SK-N-SH (cell line): ENCODE results near the gene RBM33.

ENCODE experiments used
- EP300 ChIP-seq, 2 experiments: IDR thresholded peaks; 2 replicates each; pipeline versions ENCODE4 v1.4.0 to v1.6.1; 2012; ENCODE audit warnings: borderline replicate concordance in 1 of 2, low read depth in 1 of 2, low read length in 1 of 2
- FOXM1 ChIP-seq: IDR thresholded peaks from 2 replicates; pipeline ENCODE4 v1.4.0; 2012; ENCODE audit warnings: low read depth, mild to moderate bottlenecking
- MXI1 ChIP-seq: IDR thresholded peaks from 2 replicates; pipeline ENCODE4 v1.6.1; 2012; ENCODE audit warnings: mild to moderate bottlenecking, low read depth, low read length, improper control_type of control experiment
- NFIC ChIP-seq: IDR thresholded peaks from 2 replicates; pipeline ENCODE4 v1.4.0; 2012; ENCODE audit warnings: borderline replicate concordance
- RCOR1 ChIP-seq: fragments of 150-350 bp; IDR thresholded peaks from 2 replicates; pipeline ENCODE4 v1.6.1; 2017; ENCODE audit warnings: antibody characterized with exemption, low read length
- RFX5 ChIP-seq: IDR thresholded peaks from 2 replicates; pipeline ENCODE4 v1.6.1; 2012; ENCODE audit warnings: mild to moderate bottlenecking, improper control_type of control experiment, low read length
- SIN3A ChIP-seq: IDR thresholded peaks from 2 replicates; pipeline ENCODE4 v1.6.1; 2012; ENCODE audit warnings: low read depth, mild to moderate bottlenecking, low read length, moderate library complexity, borderline replicate concordance
- TAF1 ChIP-seq: IDR thresholded peaks from 2 replicates; pipeline ENCODE4 v1.6.1; 2012; ENCODE audit warnings: low read depth, mild to moderate bottlenecking, low read length, moderate library complexity, borderline replicate concordance
- TF ChIP-seq, protein P1 (sequence below): fragments of 200-600 bp; sonication (generic); IDR thresholded peaks from 2 replicates; pipeline ENCODE4 v1.6.1; 2017; ENCODE audit warnings: antibody characterized with exemption, mild to moderate bottlenecking, moderate library complexity
- TF ChIP-seq, protein P2 (sequence below): IDR thresholded peaks from 2 replicates; pipeline ENCODE4 v1.4.0; 2012; ENCODE audit warnings: low read depth, borderline replicate concordance
- TF ChIP-seq, protein P3 (sequence below): fragments of 150-350 bp; IDR thresholded peaks from 2 replicates; pipeline ENCODE4 v1.6.1; 2017; ENCODE audit warnings: antibody characterized with exemption, low read length, low read depth, borderline replicate concordance

DNA sequence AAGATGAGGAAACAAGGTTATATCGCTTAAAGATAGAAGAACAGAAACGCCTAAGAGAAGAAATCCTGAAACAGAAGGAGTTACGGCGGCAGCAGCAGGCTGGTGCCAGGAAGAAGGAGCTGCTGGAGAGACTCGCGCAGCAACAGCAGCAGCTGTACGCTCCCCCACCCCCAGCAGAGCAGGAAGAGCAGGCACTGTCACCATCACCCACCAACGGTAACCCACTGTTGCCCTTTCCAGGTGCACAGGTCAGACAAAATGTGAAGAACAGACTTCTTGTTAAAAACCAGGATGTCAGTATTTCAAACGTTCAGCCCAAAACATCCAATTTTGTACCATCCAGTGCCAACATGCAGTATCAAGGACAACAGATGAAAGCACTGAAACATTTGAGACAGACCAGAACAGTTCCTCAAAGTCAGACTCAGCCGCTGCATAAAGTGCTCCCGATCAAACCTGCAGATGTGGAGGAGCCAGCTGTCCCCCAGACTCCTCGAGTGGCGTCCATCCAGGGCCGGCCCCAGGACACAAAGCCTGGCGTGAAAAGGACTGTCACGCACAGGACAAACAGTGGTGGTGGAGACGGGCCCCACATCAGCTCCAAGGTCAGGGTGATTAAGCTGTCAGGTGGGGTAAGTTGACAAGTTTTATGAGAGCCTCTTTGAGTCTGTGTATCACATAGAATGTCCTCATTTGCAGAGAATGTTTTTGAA is 100.7 kb downstream of the RBM33 start:
- TF ChIP-seq RCOR1 (no peak), RFX5 (no peak), FOXM1 (no peak), TAF1 (no peak), EP300 (IDR thresholded peaks at IDR 0.05; ENCODE audit: borderline replicate concordance in 1 of 2, low read depth in 1 of 2, low read length in 1 of 2) (no peak), MXI1 (no peak), SIN3A (no peak), NFIC (no peak)
- TF ChIP-seq, protein P1, sequence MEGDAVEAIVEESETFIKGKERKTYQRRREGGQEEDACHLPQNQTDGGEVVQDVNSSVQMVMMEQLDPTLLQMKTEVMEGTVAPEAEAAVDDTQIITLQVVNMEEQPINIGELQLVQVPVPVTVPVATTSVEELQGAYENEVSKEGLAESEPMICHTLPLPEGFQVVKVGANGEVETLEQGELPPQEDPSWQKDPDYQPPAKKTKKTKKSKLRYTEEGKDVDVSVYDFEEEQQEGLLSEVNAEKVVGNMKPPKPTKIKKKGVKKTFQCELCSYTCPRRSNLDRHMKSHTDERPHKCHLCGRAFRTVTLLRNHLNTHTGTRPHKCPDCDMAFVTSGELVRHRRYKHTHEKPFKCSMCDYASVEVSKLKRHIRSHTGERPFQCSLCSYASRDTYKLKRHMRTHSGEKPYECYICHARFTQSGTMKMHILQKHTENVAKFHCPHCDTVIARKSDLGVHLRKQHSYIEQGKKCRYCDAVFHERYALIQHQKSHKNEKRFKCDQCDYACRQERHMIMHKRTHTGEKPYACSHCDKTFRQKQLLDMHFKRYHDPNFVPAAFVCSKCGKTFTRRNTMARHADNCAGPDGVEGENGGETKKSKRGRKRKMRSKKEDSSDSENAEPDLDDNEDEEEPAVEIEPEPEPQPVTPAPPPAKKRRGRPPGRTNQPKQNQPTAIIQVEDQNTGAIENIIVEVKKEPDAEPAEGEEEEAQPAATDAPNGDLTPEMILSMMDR = no peak
- TF ChIP-seq, protein P2, sequence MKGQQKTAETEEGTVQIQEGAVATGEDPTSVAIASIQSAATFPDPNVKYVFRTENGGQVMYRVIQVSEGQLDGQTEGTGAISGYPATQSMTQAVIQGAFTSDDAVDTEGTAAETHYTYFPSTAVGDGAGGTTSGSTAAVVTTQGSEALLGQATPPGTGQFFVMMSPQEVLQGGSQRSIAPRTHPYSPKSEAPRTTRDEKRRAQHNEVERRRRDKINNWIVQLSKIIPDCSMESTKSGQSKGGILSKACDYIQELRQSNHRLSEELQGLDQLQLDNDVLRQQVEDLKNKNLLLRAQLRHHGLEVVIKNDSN = no peak
- TF ChIP-seq, protein P3, sequence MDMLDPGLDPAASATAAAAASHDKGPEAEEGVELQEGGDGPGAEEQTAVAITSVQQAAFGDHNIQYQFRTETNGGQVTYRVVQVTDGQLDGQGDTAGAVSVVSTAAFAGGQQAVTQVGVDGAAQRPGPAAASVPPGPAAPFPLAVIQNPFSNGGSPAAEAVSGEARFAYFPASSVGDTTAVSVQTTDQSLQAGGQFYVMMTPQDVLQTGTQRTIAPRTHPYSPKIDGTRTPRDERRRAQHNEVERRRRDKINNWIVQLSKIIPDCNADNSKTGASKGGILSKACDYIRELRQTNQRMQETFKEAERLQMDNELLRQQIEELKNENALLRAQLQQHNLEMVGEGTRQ = no peak
